ENCODE results near the gene LRRC74B.
A peak's percentile ranks its signal among the peaks of the same experiment; 100 is the strongest.
"Not testable (repeated sequence)": the region's sequence is repeated elsewhere in the genome, so short reads cannot be mapped to it uniquely, and the experiment has no call there.

The LRRC74B gene

DNA sequence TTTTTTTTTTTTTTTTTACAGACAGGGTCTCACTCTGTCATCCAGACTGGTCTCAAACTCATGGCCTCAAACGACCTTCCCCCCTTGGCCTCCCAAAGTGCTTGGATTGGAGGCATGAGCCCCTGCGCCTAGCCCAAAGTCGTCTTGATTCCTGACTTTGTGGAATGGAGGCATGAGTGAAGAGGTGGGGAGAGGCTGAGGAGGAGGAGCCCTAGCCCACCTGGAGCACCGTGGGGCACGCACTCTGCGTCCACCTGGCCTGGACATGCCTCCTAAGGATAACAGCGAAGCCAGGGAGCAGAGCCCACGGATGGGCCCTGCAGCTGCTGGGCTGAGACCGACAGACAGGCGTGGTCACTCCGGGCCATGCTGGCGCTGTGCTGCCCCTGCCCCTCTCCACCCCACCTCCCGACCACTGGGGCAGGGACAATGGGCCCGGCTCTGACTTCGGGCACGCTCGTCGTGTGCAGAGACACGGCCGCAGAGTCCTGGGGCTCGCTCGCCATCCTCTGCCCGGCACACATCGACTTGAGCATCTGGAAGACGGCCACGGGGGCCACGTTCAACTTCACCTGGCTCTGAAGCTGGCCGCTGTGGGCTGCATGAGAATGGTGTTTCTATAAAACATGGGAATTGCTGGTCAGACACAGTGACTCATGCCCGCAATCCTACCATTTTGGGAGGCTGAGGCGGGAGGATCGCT is 34.8 kb downstream of the LRRC74B start:
- no peak for DNase-seq

DNA sequence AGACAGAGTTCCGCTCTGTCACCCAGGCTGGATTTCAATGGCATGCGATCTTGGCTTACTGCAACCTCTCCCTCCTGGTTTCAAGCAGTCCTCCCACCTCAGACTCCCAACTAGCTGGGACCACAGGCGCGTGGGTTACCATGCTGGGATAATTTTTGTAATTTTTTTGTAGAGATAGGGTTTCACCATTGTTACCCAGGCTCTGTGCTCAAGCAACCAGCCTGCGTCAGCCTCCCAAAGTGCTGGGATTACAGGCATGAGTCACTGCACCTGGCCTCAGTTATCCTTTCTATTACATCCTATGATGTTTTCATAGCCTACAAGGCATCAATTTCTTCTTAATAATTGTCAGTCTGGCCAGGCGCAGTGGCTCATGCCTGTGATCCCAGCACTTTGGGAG is 36.5 kb downstream of the LRRC74B start:
- DNase-seq: no peak

DNA sequence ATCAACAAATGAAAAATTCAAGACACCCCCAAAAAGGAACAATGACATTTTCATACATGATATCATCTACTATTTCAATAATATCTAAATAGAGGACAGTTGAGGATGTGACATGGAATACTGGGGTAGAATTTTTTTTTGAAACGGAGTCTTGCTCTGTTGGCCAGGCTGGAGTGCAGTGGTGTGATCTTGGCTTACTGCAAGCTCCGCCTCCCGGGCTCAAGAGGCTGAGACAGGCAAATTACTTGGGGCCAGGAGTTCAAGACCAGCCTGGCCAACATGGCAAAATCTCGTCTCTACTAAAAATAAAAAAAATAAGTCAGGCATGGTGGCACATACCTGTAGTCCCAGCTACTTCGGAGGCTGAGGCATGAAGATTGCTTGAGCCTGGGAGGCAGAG is 41.4 kb downstream of the LRRC74B start:
- no peak for DNase-seq

DNA sequence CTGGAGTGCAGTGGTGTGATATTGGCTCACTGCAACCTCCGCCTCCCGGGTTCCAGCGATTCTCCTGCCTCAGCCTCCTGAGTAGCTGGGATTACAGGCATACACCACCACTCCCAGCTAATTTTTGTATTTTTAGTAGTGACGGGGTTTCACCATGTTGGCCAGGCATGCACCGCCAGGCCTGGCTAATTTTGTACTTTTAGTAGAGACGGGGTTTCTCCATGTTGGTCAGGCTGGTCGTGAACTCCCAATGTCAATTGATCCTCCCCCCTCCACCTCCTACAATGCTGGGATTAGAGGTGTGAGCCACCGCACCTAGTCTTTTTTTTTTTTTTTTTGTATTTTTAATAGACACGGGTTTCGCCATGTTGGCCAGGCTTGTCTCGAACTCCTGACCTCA is 42.2 kb downstream of the LRRC74B start:
- not testable (repeated sequence) for DNase-seq

DNA sequence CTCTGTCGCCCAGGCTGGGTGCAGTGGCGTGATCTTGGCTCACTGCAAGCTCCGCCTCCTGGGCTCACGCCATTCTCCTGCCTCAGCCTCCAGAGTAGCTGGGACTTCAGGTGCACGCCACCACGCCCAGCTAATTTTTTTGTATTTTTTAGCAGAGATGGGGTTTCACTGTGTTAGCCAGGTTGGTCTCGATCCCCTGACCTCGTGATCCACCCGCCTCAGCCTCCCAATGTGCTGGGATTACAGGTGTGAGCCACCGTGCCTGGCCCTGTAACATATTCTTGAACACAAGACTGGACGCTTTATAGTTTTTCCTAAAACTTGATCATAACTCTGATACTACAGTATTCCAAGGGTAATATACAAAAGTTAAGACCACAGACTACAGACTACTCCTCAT is 45.5 kb downstream of the LRRC74B start:
- not testable (repeated sequence) for DNase-seq

DNA sequence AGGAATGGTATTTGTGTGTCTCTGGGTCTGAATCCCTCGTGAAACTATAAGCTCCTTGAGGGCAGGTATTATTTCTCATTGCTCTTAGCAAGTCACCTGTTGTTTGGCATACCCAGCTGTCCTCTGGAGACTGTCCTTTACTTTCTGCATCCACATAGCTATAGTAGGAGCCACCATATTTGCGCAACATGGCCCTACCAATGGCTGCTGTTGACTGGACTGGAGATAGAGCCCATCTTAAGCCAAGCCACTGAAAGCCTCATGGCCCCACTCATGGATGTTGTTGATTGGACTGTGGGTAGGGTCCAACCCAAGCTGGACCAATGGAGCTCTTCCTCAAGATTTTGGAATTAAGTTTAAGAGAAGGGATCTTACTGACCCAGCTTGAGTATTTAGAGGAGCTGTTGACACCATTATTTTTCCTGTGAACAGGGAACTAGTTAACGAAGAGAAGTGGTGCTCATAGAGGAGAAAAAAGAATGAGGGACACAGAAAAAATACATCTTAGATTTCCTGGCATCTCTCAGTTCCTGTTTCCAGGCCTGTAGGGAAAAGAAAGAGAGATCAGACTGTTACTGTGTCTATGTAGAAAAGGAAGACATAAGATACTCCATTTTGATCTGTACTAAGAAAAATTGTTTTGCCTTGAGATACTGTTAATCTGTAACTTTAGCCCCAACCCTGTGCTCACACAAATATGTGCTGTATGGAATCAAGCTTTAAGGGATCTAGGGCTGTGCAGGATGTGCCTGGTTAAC is 47.2 kb downstream of the LRRC74B start:
- DNase-seq: no peak

DNA sequence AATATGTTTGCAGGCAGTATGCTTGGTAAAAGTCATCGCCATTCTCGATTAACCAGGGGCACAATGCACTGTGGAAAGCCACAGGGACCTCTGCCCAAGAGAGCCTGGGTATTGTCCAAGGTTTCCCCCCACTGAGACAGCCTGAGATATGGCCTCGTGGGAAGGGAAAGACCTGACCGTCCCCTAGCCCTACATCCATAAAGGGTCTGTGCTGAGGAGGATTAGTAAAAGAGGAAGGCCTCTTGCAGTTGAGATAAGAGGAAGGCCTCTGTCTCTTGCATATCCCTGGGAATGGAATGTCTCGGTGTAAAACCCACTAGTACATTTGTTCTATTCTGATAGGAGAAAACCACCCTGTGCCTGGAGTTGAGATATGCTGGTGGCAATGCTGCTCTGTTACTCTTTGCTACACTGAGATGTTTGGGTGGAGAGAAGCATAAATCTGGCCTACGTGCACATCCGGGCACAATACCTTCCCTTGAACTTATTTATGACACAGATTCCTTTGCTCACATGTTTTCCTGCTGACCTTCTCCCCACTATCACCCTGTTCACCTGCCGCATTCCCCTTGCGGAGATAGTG is 47.9 kb downstream of the LRRC74B start:
- not testable (repeated sequence) for DNase-seq

DNA sequence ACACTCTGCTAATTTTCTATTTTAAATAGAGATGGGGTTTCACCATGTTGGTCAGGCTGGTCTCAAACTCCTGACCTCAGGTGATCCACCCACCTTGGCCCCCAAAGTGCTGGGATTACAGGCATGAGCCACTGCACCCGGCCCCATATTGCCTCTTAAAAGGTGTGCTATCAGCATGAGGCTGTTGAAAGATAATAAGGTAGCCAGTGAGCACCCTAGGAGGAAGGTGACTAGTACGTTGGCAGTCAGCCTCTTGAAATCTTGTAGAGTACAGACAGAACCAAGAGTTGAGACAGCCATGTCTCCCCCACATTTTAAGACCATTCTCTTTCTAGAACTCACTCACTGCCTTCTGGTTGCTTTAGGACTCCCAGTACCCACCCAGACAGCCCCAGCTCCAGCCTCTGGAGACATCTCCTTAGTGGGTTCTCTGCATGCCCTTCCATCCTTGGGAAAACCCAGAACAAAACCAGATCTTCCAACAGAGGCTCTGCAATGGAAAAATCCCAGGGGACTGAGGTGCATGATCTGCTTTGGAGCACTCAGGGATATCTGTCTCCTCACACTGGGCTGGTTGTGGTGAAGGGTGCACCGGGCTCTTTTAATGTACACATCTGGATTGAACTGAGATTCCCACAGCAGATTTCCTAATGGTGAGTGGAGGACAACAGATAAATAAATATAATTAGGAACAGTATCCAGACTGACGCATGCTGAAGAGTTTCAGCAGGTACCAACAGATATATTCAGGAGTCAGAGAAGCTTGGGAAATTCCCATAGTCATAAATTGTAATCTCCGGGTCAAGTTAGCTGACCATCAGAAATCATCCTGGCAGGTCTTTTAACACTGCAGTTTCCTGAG is 49.4 kb downstream of the LRRC74B start:
- no peak for DNase-seq

DNA sequence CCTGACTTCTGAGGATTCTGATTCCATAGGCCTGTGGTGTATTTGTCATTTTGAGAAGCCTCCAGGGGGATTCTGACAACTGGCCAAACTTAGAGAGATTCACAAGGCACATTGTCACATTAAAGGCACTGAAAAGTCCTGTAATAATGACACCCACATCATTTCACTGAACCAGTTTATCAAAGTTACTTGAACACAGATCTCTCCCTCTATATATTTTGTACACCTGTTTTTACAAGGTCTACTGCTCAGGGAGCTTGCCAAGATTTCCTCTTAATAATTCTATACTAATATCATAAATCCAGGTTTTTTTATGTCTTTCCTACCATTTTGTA is 50.0 kb downstream of the LRRC74B start:
- no peak for DNase-seq

DNA sequence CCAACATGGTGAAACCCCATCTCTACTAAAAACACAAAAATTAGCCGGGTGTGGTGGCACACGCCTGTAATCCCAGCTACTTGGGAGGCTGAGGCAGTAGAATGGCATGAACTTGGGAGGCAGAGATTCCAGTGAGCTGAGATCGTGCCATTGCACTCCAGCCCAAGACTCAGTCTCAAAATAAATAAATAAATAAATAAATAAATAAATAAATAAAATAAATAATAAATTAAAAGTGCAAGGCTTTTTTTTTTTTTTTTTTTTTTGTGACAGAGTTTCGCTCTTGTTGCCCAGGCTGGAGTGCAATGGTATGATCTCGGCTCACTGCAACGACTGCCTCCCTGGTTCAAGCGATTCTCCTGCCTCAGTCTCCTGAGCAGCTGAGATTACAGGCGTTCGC is 51.1 kb downstream of the LRRC74B start:
- not testable (repeated sequence) for DNase-seq

DNA sequence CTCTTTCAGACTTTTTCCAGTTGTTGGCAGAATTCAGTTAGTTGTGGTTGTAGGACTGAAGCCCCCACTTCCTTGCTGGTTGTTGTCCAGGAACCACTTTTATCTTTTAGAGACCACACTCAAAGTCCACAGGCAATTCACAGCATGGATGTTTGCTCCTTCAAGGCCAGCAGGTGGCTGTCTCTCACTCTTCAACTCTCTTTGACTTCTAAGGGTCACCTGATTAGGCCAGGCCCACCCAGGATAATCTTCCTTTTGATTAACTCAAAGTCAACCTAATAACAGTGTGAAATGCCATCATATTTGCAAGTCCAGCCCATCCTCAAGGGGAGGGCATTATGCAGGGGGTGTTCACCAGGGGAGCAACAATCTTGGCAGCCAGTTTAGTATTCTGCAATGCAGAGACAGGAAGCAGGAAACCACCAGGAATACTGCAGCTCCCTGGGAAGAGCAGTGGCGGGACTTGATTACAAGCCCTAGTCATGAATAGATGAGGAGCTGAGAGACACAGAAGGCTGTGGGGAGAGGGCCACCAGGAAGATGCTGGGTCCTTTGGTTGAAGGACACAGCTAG is 52.4 kb downstream of the LRRC74B start:
- no peak for DNase-seq

DNA sequence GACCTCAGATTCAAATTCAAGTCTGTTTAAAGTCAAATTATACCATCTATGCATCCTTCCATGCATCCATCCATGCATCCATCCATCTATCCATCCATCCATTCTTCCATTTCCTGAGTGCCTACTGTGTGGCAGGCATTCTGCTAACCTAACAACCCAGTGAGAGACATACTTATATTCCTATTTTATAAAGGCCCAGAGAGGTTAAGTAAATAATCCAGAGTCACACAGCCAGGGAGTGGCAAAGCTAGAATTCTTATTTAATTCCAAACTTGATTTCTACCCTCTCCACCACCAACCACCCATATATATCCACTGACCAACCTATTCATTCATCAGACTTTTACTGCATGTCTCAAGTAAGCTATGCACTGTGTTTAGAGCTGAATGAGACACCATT is 53.8 kb downstream of the LRRC74B start:
- DNase-seq: no peak

DNA sequence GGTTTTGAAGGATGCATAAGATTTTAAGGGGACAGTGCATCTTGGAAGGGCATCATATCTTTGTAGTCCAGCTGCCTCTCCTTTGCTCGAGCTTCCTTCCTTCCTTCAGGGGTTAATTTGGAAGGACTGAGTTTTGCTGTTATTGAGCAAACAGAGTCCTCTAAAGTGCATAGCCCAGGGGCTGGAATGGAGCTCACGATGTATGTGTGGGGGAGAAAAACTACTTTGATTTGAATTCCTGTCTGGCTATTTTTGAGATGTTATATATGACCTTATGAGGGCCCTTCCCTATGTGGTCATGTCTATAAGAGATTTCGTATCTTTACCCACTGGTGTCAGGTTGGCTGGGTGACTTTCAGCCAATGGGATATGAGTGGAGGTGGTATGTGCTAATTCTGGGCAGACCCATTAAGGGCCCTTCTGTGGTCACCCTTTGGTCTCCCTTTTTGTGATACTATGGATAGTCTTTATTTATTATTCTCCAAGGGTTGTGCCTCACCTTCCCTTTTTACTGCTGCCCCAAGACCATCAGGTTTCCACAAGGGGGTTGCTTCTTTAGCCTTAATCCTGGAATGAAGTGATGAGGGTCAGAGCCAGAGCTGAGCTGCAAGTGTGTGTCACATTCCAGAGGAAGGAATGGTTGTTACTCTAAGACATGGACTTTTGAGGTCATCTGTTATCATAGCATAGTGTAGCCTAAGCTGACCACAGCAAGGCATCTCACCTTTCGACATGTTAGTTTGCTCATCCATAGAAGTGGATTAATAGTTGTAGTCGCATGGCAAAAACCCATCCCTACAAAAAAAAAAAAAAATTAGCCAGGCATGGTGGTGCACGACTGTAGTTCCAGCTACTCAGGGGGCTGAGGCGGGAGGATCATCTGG is 54.6 kb downstream of the LRRC74B start:
- no peak for DNase-seq

DNA sequence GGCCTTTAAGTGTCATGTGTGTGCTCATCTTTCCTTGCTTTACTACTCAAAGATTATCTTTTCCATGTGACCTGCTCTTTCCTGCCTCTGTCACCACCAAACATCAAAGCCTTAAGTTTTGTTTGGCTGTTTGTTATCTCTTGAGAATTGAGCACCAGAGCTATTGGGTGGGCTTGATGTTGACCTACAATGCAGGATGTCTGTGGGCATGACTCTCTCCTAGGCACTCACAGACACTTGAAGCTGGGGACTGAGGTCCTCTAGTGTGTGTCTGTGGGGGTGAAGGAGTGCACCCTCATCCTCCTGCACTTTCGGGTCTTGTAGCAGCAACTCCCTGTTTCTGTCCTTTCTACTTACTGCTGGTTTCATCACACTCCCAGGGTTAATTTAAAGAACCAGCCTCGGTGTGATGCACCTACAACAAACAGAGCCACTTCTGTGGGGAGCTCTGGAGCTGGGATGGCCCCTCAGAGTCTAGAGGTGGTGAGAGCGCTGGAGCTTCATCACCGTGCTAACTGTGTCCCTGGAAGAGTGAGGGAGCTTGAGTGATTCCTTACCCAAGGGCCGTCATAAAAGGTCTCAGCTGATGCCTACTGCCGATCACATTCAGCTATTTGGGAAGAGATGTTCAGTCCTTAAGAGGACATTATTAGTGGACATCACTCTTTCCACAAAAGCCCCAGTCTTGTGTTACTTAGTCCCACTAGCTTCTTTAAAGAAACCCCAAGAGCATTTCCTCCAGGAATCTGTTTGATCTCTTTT is 56.3 kb downstream of the LRRC74B start:
- DNase-seq: no peak

DNA sequence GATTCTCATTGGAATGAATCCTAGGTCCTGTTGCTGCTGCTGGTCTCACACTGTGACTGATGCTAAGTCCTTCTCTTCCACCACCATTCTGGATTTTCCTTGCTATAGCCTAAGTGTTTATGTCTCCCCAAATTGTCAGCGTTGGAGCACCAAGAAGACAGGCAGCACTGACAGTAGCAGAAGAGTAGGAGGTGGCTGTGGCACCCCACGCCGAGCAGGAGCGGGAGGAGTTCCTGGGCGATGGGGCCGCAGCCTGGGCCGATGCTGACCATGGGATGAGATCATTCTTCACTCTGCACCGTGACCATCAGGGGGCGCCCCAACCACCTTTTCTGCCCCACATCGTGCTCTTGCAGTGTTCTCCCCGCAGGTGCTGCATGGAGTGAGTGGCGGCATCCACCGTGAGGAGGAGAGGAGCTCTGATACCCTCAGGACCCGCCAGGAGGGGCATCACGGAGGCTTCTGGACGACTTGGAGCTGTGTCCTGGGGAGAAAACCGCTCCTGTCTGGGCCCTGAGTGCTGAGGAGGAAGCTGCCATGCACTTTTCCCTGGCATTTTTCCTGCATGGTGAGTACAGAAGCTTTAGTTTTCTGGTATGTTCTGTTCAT is 57.0 kb downstream of the LRRC74B start:
- peak; percentile 21 for DNase-seq

DNA sequence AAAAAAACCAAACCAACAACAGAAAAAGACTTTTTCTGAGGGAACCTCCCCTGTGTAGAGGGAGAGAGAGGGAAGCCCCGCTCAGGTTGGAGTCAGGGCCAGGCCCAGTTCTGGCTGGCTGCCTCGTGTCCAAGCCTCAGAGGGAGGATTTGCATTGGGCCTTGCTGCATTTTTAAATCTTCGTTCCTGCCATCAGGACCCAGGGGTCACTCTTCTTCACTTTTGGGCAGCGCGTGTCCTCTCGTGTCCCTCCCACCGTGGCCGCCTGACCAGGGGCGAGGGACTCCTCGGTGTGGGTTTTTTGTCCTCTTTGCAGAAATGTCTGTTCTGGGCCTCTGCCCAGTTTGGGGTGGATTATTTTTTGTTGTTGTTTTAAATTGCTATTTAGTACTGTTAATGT is 57.9 kb downstream of the LRRC74B start:
- no peak for DNase-seq

DNA sequence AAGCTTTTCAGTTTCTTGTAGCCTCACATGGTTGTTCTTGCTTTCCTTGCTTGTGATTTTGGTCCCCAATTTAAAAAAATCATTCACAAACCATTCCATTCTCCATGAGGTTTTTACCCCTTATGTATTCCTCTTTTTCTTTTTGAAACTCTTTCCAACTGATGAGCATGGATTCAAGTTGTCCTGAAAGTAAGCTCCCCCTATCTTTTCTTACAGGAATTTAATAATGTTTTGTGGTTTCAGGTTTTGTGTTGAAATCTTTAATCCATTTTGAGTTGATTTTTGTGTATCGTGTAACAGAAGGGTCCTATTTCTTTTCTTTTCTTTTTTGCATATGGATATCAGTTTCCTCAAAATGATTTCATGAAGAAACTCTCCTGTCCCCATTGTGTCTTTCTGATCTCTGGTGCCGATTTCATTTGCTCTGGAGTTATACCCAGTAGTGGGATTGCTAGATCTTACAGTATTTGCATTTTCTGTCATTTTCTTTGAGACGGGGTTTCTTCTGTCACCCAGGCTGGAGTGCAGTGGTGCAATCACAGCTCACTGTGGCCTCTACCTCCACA is 58.5 kb downstream of the LRRC74B start:
- DNase-seq: no peak

DNA sequence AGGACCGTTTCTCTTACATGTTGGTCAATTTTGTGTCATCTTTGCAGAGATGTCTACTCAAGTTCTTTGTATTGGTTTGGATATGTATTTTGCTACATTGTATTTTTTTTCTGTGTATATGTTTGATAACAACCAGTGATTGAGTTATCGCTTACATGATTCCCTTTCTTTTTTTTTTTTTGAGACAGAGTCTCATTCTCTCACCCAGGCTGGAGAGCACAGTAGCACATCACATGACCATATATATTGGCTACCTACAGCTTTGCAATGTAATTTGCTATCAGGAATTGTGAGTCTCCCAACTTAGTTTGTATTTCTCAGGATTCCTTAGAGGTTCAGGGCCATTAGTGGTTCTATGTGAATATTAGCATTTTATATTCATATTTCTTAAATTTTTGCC is 59.5 kb downstream of the LRRC74B start:
- no peak for DNase-seq

DNA sequence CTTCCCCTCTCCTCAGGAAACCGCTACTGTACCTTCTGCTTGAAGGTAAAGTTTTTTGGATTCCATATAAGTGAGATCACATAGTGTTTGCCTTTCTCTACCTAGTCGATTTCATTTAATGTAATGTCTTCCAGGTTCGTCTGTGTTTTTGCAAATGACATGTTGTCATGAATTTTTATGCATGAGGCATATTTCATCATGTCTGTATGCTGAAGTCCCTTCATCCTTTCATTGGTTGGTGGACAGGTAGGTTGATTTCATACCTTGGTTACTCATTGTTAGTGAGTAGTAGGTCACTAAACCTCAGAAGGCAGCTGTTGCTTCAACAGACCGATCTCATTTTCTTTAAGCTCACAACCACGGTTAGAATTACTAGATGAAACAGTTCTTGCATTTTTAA is 60.3 kb downstream of the LRRC74B start:
- DNase-seq: no peak

DNA sequence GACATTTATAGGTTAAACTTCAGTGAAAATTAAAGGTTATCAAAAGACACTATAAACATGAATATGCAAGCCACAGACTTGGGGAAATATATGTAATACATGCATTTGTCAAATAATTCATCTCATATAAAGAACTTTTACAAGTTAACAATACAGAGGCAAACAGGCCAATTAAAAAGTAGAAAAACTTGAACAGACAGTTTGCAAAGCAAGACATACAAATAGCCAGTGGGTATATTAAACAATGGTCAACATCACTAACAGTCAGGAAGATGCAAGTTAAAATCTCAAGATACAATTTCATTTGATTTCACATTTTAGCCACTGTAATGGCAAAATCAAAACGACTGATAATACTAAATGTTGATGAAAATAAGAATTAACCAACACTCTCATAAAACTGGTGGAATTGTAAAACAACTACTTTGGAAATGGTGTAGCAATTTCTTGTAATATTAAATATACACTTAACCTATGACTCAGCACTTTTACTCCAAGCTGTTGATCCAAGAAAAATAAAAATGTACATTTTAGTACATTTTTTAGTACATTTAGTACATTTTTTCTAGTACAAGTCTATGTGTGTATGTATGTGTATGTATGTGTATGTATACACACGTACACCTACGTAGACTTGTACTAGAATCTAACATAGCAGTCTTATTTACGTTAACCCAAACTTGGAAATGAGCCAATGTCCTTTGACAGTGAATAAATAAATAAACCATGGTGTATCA is 62.8 kb downstream of the LRRC74B start:
- no peak for DNase-seq
